OCI-LY7 (cell line): ENCODE results near the gene KDM2B. TPM values are rescaled to one million over a fixed set of nuclear protein-coding genes. Genes with fewer than 3 reads are reported as not detected.
A peak's percentile ranks its signal among the peaks of the same experiment; 100 is the strongest.

ENCODE experiments used
- BruUV-seq: library from RNA; stranded (reverse); fragments of 400-500 nt; replicated peaks from 2 replicates; lab custom pipeline; 2021; lab: Mats Ljungman, UMichigan
- CTCF ChIA-PET: fragments of 300-600 bp; sonication (Branson Sonifier 250); formaldehyde crosslinking; loops from one replicate; lab custom pipeline; 2022; ENCODE audit warnings: antibody characterized with exemption; ENCODE audit not compliant: unreplicated experiment; lab: Charles Lee
- POLR2A ChIA-PET: fragments of 300-600 bp; sonication (Branson Sonifier 250); formaldehyde crosslinking; loops from one replicate; lab custom pipeline; 2022; ENCODE audit warnings: antibody characterized with exemption; lab: Charles Lee
- DNase-seq: peaks from one replicate; pipeline ENCODE4 v3.0.0-alpha.2; 2015; ENCODE audit warnings: low spot score
- H2AFZ ChIP-seq: fragments of 200-600 bp; sonication (generic), shearing (Covaris generic); 2 replicates; pipeline ENCODE4 v1.6.1; 2014; ENCODE audit warnings: mild to moderate bottlenecking, antibody characterized with exemption, low read length, moderate library complexity
- H3K27ac ChIP-seq: fragments of 200-600 bp; sonication (generic); 2 replicates; pipeline ENCODE4 v1.5.1; 2014; ENCODE audit warnings: mixed run types, low read depth, mild to moderate bottlenecking, moderate library complexity, low read length, inconsistent platforms; ENCODE audit not compliant: poor library complexity, severe bottlenecking
- H3K36me3 ChIP-seq: fragments of 200-600 bp; sonication (generic); 2 replicates; pipeline ENCODE4 v1.6.1; 2014; ENCODE audit warnings: mild to moderate bottlenecking, antibody characterized with exemption, low read length, moderate library complexity, mixed read lengths; ENCODE audit not compliant: insufficient read depth
- H3K4me1 ChIP-seq: fragments of 200-600 bp; sonication (generic); 2 replicates; pipeline ENCODE4 v1.5.1; 2014; ENCODE audit warnings: mild to moderate bottlenecking, low read length; ENCODE audit not compliant: insufficient read depth, poor library complexity, severe bottlenecking
- H3K4me2 ChIP-seq: fragments of 200-600 bp; sonication (generic); 2 replicates; pipeline ENCODE4 v1.6.1; 2014; ENCODE audit warnings: mild to moderate bottlenecking, low read length
- H3K4me3 ChIP-seq: fragments of 200-600 bp; sonication (generic); 2 replicates; pipeline ENCODE4 v1.5.1; 2014; ENCODE audit warnings: mild to moderate bottlenecking, low read depth, low read length; ENCODE audit not compliant: poor library complexity, severe bottlenecking
- H3K79me2 ChIP-seq: fragments of 200-600 bp; sonication (generic); 2 replicates; pipeline ENCODE4 v1.6.1; 2016; ENCODE audit warnings: low read depth, mild to moderate bottlenecking, low read length, moderate library complexity, mixed read lengths; ENCODE audit not compliant: insufficient read depth
- H3K9me2 ChIP-seq: fragments of 200-600 bp; sonication (generic); 2 replicates; pipeline ENCODE4 v1.6.1; 2016; ENCODE audit warnings: mild to moderate bottlenecking, low read length, mixed read lengths; ENCODE audit not compliant: insufficient read depth
- H3K9me3 ChIP-seq: fragments of 200-600 bp; sonication (generic); 2 replicates; pipeline ENCODE4 v1.6.1; 2014; ENCODE audit warnings: mild to moderate bottlenecking, mixed run types, low read length, mixed read lengths
- H4K20me1 ChIP-seq: fragments of 200-600 bp; sonication (generic); 2 replicates; pipeline ENCODE4 v1.6.1; 2014; ENCODE audit warnings: mild to moderate bottlenecking, antibody characterized with exemption, low read length, moderate library complexity, mixed read lengths; ENCODE audit not compliant: insufficient read depth
- CTCF ChIP-seq: fragments of 200-600 bp; sonication (generic); conservative IDR thresholded peaks from 2 replicates; pipeline ENCODE4 v1.5.1; 2014; ENCODE audit warnings: mild to moderate bottlenecking, antibody characterized with exemption, low read length, moderate library complexity, mixed read lengths
- EZH2phosphoT487 ChIP-seq: fragments of 200-600 bp; sonication (generic); IDR thresholded peaks from 2 replicates; pipeline ENCODE4 v1.6.1; 2018; ENCODE audit warnings: low read depth, borderline replicate concordance, mild to moderate bottlenecking, mixed run types, antibody characterized with exemption, low read length, moderate library complexity, mixed read lengths
- intact Hi-C: fragments of 100-400 bp; cut with micrococcal nuclease; formaldehyde crosslinking; loops from one replicate; pipeline ENCODE4 v1.10.0; 2022; ENCODE audit not compliant: unreplicated experiment
- total RNA-seq, 2 experiments: library from RNA; depleted of rRNA in 1 of 2; stranded (reverse); fragments of >200 nt in 1 of 2; shearing (Covaris generic) in 1 of 2; gene quantifications; 2 replicates each; pipeline ENCODE4 v1.2.3, GENCODE V29; 2014 to 2022

The KDM2B gene
- total RNA-seq, 2 experiments from 2014 or later = 78.5 to 88.0 TPM

GRCh38 chr12:121539908-121540307 is 40.9 kb downstream of the KDM2B start:
- TF ChIP-seq EZH2phosphoT487 = no peak
- TF ChIP-seq CTCF = no peak
- H3K36me3 ChIP-seq = no peaks in the 10 kb centered on the region
- H4K20me1 ChIP-seq = no peaks in the 10 kb centered on the region
- no peaks in the 10 kb centered on the region for H3K79me2 ChIP-seq
- no peaks in the 10 kb centered on the region for H3K9me2 ChIP-seq
- ChIA-PET CTCF (no interaction called here), POLR2A (interaction anchor here (0.6 to 1.0 kb wide), 3 partner anchors 12 to 145 kb away, joined by 3 to 7 read pairs (median 4); no protein-coding TSS in a partner anchor)
- peaks cover 32% of the 10 kb centered on the region for H3K4me1 ChIP-seq
- H3K27ac ChIP-seq = no peak overlapping the region
- no peak for DNase-seq
- no TSS peak for BruUV-seq
- intact Hi-C loops = loop anchor here (5.0 kb wide), 1 partner anchor 252 kb away; the partner anchor contains the start of gene RHOF
- H3K4me2 ChIP-seq = no peak overlapping the region
- H2AFZ ChIP-seq = no peak overlapping the region
- H3K9me3 ChIP-seq = no peaks in the 10 kb centered on the region
- H3K4me3 ChIP-seq = no peak overlapping the region

- DNase-seq = peak; percentile 35
- BruUV-seq = no TSS peak
- Histone ChIP-seq H3K36me3 (peaks cover under 1% of the 10 kb centered on the region; the same call in 1 of the 2 replicates), H3K9me3 (no peaks in the 10 kb centered on the region), H3K27ac (peak overlapping the region; percentile 93), H3K4me1 (peaks cover 43% of the 10 kb centered on the region), H2AFZ (peak overlapping the region; percentile 73; the same call in 1 of the 2 replicates), H3K9me2 (no peaks in the 10 kb centered on the region), H3K4me3 (peak overlapping the region; percentile 73), H4K20me1 (no peaks in the 10 kb centered on the region), H3K4me2 (peak overlapping the region; percentile 97), H3K79me2 (no peaks in the 10 kb centered on the region)
- intact Hi-C loops = loop anchor here (5.0 kb wide), 1 partner anchor 254 kb away; the partner anchor contains the start of gene RHOF
- CTCF ChIA-PET = no interaction called here
- TF ChIP-seq CTCF = no peak
- no peak for TF ChIP-seq EZH2phosphoT487
- POLR2A ChIA-PET = interaction anchor here (0.7 to 1.0 kb wide), 2 partner anchors 35 to 89 kb away, joined by 4 to 7 read pairs; no protein-coding TSS in a partner anchor
Observed at GRCh38 chr12:121538699-121539061, 42.1 kb downstream of the KDM2B start.
